GM23338 (cell line): ENCODE results near the gene WDR62. TPM values are rescaled to one million over a fixed set of nuclear protein-coding genes. Genes with fewer than 3 reads are reported as not detected.
A peak's percentile ranks its signal among the peaks of the same experiment; 100 is the strongest.

Experiments used
- ATAC-seq: fragments of 200-7000 bp; cut with Tn5 transposase; 3 replicates; pipeline ENCODE4 v1.9.1; 2020
- DNase-seq: peaks from one replicate; pipeline ENCODE4 v3.0.0-alpha.2; 2015; ENCODE audit warnings: low spot score
- H2AFZ ChIP-seq: fragments of 200-600 bp; sonication (generic); 2 replicates; pipeline ENCODE4 v1.8.0; 2016; ENCODE audit warnings: antibody characterized with exemption, mild to moderate bottlenecking, moderate library complexity
- H3F3A ChIP-seq: fragments of 200-600 bp; sonication (generic); replicated peaks from 2 replicates; pipeline ENCODE4 v1.8.0; 2017; ENCODE audit warnings: antibody characterized with exemption, mixed run types, low read depth
- H3K27ac ChIP-seq: fragments of 200-600 bp; sonication (generic); 2 replicates; pipeline ENCODE4 v1.6.1; 2016; ENCODE audit warnings: low read depth
- H3K27me3 ChIP-seq: fragments of 200-600 bp; sonication (generic); 2 replicates; pipeline ENCODE4 v1.8.0; 2016; ENCODE audit warnings: mild to moderate bottlenecking, mixed run types, moderate library complexity; ENCODE audit not compliant: insufficient read depth
- H3K36me3 ChIP-seq: fragments of 200-600 bp; sonication (generic); 2 replicates; pipeline ENCODE4 v1.8.0; 2016; ENCODE audit warnings: mild to moderate bottlenecking; ENCODE audit not compliant: insufficient read depth
- H3K4me1 ChIP-seq: fragments of 200-600 bp; sonication (generic); 2 replicates; pipeline ENCODE4 v1.8.0; 2016; ENCODE audit warnings: mild to moderate bottlenecking, moderate library complexity; ENCODE audit not compliant: insufficient read depth
- H3K4me2 ChIP-seq: fragments of 200-600 bp; sonication (generic); 2 replicates; pipeline ENCODE4 v1.7.1; 2017; ENCODE audit warnings: mixed run types
- H3K4me3 ChIP-seq: fragments of 200-600 bp; sonication (generic); 2 replicates; pipeline ENCODE4 v1.6.1; 2016; ENCODE audit warnings: mixed run types
- H3K79me2 ChIP-seq: fragments of 200-600 bp; sonication (generic); replicated peaks from 2 replicates; pipeline ENCODE4 v1.8.0; 2017; ENCODE audit warnings: mild to moderate bottlenecking; ENCODE audit not compliant: insufficient read depth
- H3K9me2 ChIP-seq: fragments of 200-600 bp; sonication (generic); 2 replicates; pipeline ENCODE4 v1.8.0; 2017; ENCODE audit not compliant: insufficient read depth
- H4K20me1 ChIP-seq: fragments of 200-600 bp; sonication (generic); replicated peaks from 2 replicates; pipeline ENCODE4 v1.8.0; 2017; ENCODE audit warnings: mild to moderate bottlenecking; ENCODE audit not compliant: insufficient read depth
- H3K27ac Mint-ChIP-seq: 2 replicates; pipeline ENCODE4 v1.8.0; 2020; ENCODE audit warnings: inconsistent platforms, mild to moderate bottlenecking, moderate library complexity, mixed read lengths
- H3K27me3 Mint-ChIP-seq: 3 replicates; pipeline ENCODE4 v1.8.0; 2022; ENCODE audit warnings: low read depth, mild to moderate bottlenecking, moderate library complexity, mixed read lengths, inconsistent platforms; ENCODE audit not compliant: insufficient read depth, poor library complexity
- H3K36me3 Mint-ChIP-seq: 3 replicates; pipeline ENCODE4 v1.8.0; 2021; ENCODE audit warnings: low read depth, mild to moderate bottlenecking, inconsistent platforms, moderate library complexity, mixed read lengths
- H3K4me1 Mint-ChIP-seq: 3 replicates; pipeline ENCODE4 v1.8.0; 2020; ENCODE audit warnings: mild to moderate bottlenecking, inconsistent platforms, mixed read lengths
- H3K4me3 Mint-ChIP-seq: 3 replicates; pipeline ENCODE4 v1.8.0; 2021; ENCODE audit warnings: moderate library complexity, mild to moderate bottlenecking, inconsistent platforms, mixed read lengths
- H3K9me3 Mint-ChIP-seq: 3 replicates; pipeline ENCODE4 v1.8.0; 2020; ENCODE audit warnings: moderate library complexity, mild to moderate bottlenecking, inconsistent platforms, mixed read lengths
- CREB1 ChIP-seq: fragments of 250-450 bp; sonication (Bioruptor Pico); IDR thresholded peaks from 2 replicates; pipeline ENCODE4 v1.5.0; 2020; ENCODE audit warnings: low read depth, mild to moderate bottlenecking, moderate library complexity
- CTCF ChIP-seq, 2 experiments: fragments of 200-600 bp in 1 of 2; sonication (generic) in 1 of 2; conservative IDR thresholded peaks; 2 replicates each; pipeline versions ENCODE4 v1.5.1 to v1.6.1; 2016 to 2017; ENCODE audit warnings: antibody characterized with exemption in 2 of 2, low read depth in 2 of 2, mild to moderate bottlenecking in 2 of 2, moderate library complexity in 1 of 2
- ETS1 ChIP-seq: IDR thresholded peaks from 2 replicates; pipeline ENCODE4 v1.6.1; 2016; ENCODE audit warnings: antibody characterized with exemption
- EZH2 ChIP-seq: fragments of 200-600 bp; sonication (generic); IDR thresholded peaks from one replicate; pipeline ENCODE4 v1.8.0; 2017; ENCODE audit warnings: antibody characterized with exemption, mild to moderate bottlenecking, low read depth; ENCODE audit not compliant: unreplicated experiment
- EZH2phosphoT487 ChIP-seq: fragments of 200-600 bp; sonication (generic); IDR thresholded peaks from one replicate; pipeline ENCODE4 v1.8.1; 2018; ENCODE audit warnings: antibody characterized with exemption; ENCODE audit not compliant: unreplicated experiment
- JUNB ChIP-seq: IDR thresholded peaks from one replicate; pipeline ENCODE4 v1.6.1; 2016; ENCODE audit warnings: antibody characterized with exemption; ENCODE audit not compliant: unreplicated experiment
- NANOG ChIP-seq: IDR thresholded peaks from 2 replicates; pipeline ENCODE4 v1.6.1; 2016; ENCODE audit warnings: antibody characterized with exemption, borderline replicate concordance
- POLR2AphosphoS5 ChIP-seq: IDR thresholded peaks from 2 replicates; pipeline ENCODE4 v1.6.1; 2016; ENCODE audit warnings: antibody characterized with exemption, low read depth
- STAT1 ChIP-seq: IDR thresholded peaks from one replicate; pipeline ENCODE4 v1.6.1; 2016; ENCODE audit warnings: antibody characterized with exemption; ENCODE audit not compliant: unreplicated experiment
- ZNF462 ChIP-seq: fragments of 250-450 bp; sonication (Bioruptor Pico); IDR thresholded peaks from 2 replicates; pipeline ENCODE4 v1.5.0; 2020; ENCODE audit warnings: mild to moderate bottlenecking, moderate library complexity
- polyA plus RNA-seq: library from polyadenylated mRNA; unstranded; fragments of >200 nt; fragmentation: Nextera tagmentation; extraction: Ambion mirVana; gene quantifications from 2 replicates; pipeline ENCODE4 v1.2.1, GENCODE V29; 2016
- total RNA-seq: library from RNA; depleted of rRNA; stranded (reverse); fragments of >200 nt; shearing (Covaris generic); gene quantifications from 2 replicates; pipeline ENCODE4 v1.2.3, GENCODE V29; 2014

WDR62 gene
- total and polyA plus RNA-seq, 2 experiments from 2014 or later, result 14.1 to 45.4 TPM

- no peak for TF ChIP-seq ZNF462
- no peak for TF ChIP-seq NANOG
- no peak for TF ChIP-seq ETS1
- TF ChIP-seq POLR2AphosphoS5, result no peak
- TF ChIP-seq EZH2phosphoT487, result no peak
- no peak for TF ChIP-seq CREB1 (CRISPR knock-in tag)
Observed at GRCh38 chr19:36051637-36052036, 3.1 kb upstream of the WDR62 start (continued).

- Histone ChIP-seq H3K4me1 (peaks cover 23% of the 10 kb centered on the region; the same call in 1 of the 2 replicates), H3K79me2 (peaks cover 45% of the 10 kb centered on the region), H3K27ac (peak within 1 kb of the TSS; percentile 79), H3K9me2 (no peaks in the 10 kb centered on the region), H3K27me3 (no peaks in the 10 kb centered on the region), H3K36me3 (peaks cover 4% of the 10 kb centered on the region; the same call in 1 of the 2 replicates), H2AFZ (peak within 1 kb of the TSS; percentile 50), H4K20me1 (peaks cover 31% of the 10 kb centered on the region), H3K4me2 (peak within 1 kb of the TSS; percentile 99), H3F3A (0 out of 2 replicates have a peak, but pooled peaks cover 13% of the 10 kb centered on the region), H3K4me3 (peak within 1 kb of the TSS; percentile 94)
- H3K9me3 Mint-ChIP-seq, result no peaks in the 10 kb centered on the region; the same call in 2 of the 3 replicates
- peaks cover 25% of the 10 kb centered on the region for H3K4me1 Mint-ChIP-seq
- peaks cover 11% of the 10 kb centered on the region for H3K36me3 Mint-ChIP-seq
- H3K4me3 Mint-ChIP-seq, result peak within 1 kb of the TSS; percentile 93
- ATAC-seq (peak; percentile 81), DNase-seq (peak; percentile 99)
- H3K27ac Mint-ChIP-seq, result peak within 1 kb of the TSS; percentile 99
- peaks cover 15% of the 10 kb centered on the region for H3K27me3 Mint-ChIP-seq
- TF ChIP-seq EZH2 (no peak), POLR2AphosphoS5 (peak; percentile 94), STAT1 (no peak), CTCF (conservative IDR thresholded peaks at IDR 0.05; ENCODE audit: low read depth in 2 of 2) (peak; percentile 11 to 32; a peak in 2 of 4 replicates), ETS1 (no peak), CREB1 (CRISPR knock-in tag) (peak; percentile 89), JUNB (no peak), EZH2phosphoT487 (no peak)
Observed at GRCh38 chr19:36054119-36054732, 471 bp upstream of the WDR62 start, which contains the start of gene THAP8. THAP8 (minus strand) TSS chr19:36054285; CDS start chr19:36054217, 68 bp downstream.
